ENCODE measurements around the gene LGALS16.
"Not testable (repeated sequence)": the region's sequence is repeated elsewhere in the genome, so short reads cannot be mapped to it uniquely, and the experiment has no call there.

Gene LGALS16

GRCh38 chr19:39684267-39684666, 28.6 kb downstream of the LGALS16 start:
- Histone ChIP-seq H4K20me1 (ENCODE audit: insufficient read depth, low read length) (no peaks in the 10 kb centered on the region), H3F3A (ENCODE audit: insufficient read depth, low read length) (no peaks in the 10 kb centered on the region), H3K9me2 (ENCODE audit: low read depth, low read length) (no peaks in the 10 kb centered on the region), H3K4me1 (ENCODE audit: insufficient read depth, low read length, severe bottlenecking) (no peaks in the 10 kb centered on the region), H3K9me3 (ENCODE audit: low read length) (no peaks in the 10 kb centered on the region), H3K27ac (ENCODE audit: low read depth, low read length, poor library complexity, severe bottlenecking) (no peak overlapping the region), H3K4me2 (ENCODE audit: low read length) (no peak overlapping the region), H3K9ac (ENCODE audit: low read length) (no peak overlapping the region), H3K79me2 (ENCODE audit: insufficient read depth, low read length) (no peaks in the 10 kb centered on the region), H3K27me3 (ENCODE audit: insufficient read depth, low read length) (no peaks in the 10 kb centered on the region), H3K36me3 (ENCODE audit: insufficient read depth, low read length) (no peaks in the 10 kb centered on the region), H2AFZ (ENCODE audit: low read length) (no peak overlapping the region), H3K4me3 (ENCODE audit: low read depth, low read length, poor library complexity, severe bottlenecking) (no peak overlapping the region)
- TF ChIP-seq EZH2 (IDR thresholded peaks at IDR 0.05; ENCODE audit: borderline replicate concordance, low read length) (no peak), CTCF (IDR thresholded peaks at IDR 0.05; ENCODE audit: low read length) (no peak)

- H3F3A ChIP-seq (ENCODE audit: insufficient read depth, low read length) = no peaks in the 10 kb centered on the region
- no peaks in the 10 kb centered on the region for H3K9me2 ChIP-seq (ENCODE audit: low read depth, low read length)
- H3K36me3 ChIP-seq (ENCODE audit: insufficient read depth, low read length) = no peaks in the 10 kb centered on the region
- H3K27ac ChIP-seq (ENCODE audit: low read depth, low read length, poor library complexity, severe bottlenecking) = no peak overlapping the region
- H4K20me1 ChIP-seq (ENCODE audit: insufficient read depth, low read length) = no peaks in the 10 kb centered on the region
- no peak overlapping the region for H3K9ac ChIP-seq (ENCODE audit: low read length)
- no peaks in the 10 kb centered on the region for H3K4me1 ChIP-seq (ENCODE audit: insufficient read depth, low read length, severe bottlenecking)
- no peaks in the 10 kb centered on the region for H3K9me3 ChIP-seq (ENCODE audit: low read length)
- TF ChIP-seq EZH2 (IDR thresholded peaks at IDR 0.05; ENCODE audit: borderline replicate concordance, low read length) (no peak), CTCF (IDR thresholded peaks at IDR 0.05; ENCODE audit: low read length) (no peak)
- no peak overlapping the region for H3K4me2 ChIP-seq (ENCODE audit: low read length)
- H2AFZ ChIP-seq (ENCODE audit: low read length) = no peak overlapping the region
- H3K27me3 ChIP-seq (ENCODE audit: insufficient read depth, low read length) = no peaks in the 10 kb centered on the region
- H3K79me2 ChIP-seq (ENCODE audit: insufficient read depth, low read length) = no peaks in the 10 kb centered on the region
- no peak overlapping the region for H3K4me3 ChIP-seq (ENCODE audit: low read depth, low read length, poor library complexity, severe bottlenecking)
Measured at GRCh38 chr19:39686739-39687138, 31.0 kb downstream of the LGALS16 start.

- H3K4me1 ChIP-seq (ENCODE audit: insufficient read depth, low read length, severe bottlenecking); H4K20me1 ChIP-seq (ENCODE audit: insufficient read depth, low read length); H3K4me3 ChIP-seq (ENCODE audit: low read depth, low read length, poor library complexity, severe bottlenecking); H3K79me2 ChIP-seq (ENCODE audit: insufficient read depth, low read length); H2AFZ ChIP-seq (ENCODE audit: low read length); H3K9ac ChIP-seq (ENCODE audit: low read length); H3K9me3 ChIP-seq (ENCODE audit: low read length); H3K9me2 ChIP-seq (ENCODE audit: low read depth, low read length); H3K36me3 ChIP-seq (ENCODE audit: insufficient read depth, low read length); H3F3A ChIP-seq (ENCODE audit: insufficient read depth, low read length); H3K4me2 ChIP-seq (ENCODE audit: low read length); H3K27ac ChIP-seq (ENCODE audit: low read depth, low read length, poor library complexity, severe bottlenecking); H3K27me3 ChIP-seq (ENCODE audit: insufficient read depth, low read length): not testable (repeated sequence)
Measured at GRCh38 chr19:39688637-39689036, 32.9 kb downstream of the LGALS16 start.

GRCh38 chr19:39692166-39692565, 36.5 kb downstream of the LGALS16 start:
- no peaks in the 10 kb centered on the region for H3K9me3 ChIP-seq (ENCODE audit: low read length)
- TF ChIP-seq CTCF (IDR thresholded peaks at IDR 0.05; ENCODE audit: low read length) = no peak
- no peak for TF ChIP-seq EZH2 (IDR thresholded peaks at IDR 0.05; ENCODE audit: borderline replicate concordance, low read length)
- no peak overlapping the region for H3K9ac ChIP-seq (ENCODE audit: low read length)
- H3F3A ChIP-seq (ENCODE audit: insufficient read depth, low read length) = no peaks in the 10 kb centered on the region
- H3K27ac ChIP-seq (ENCODE audit: low read depth, low read length, poor library complexity, severe bottlenecking) = no peak overlapping the region
- H3K36me3 ChIP-seq (ENCODE audit: insufficient read depth, low read length) = no peaks in the 10 kb centered on the region
- H3K4me1 ChIP-seq (ENCODE audit: insufficient read depth, low read length, severe bottlenecking) = no peaks in the 10 kb centered on the region
- H3K9me2 ChIP-seq (ENCODE audit: low read depth, low read length) = no peaks in the 10 kb centered on the region
- no peak overlapping the region for H3K4me3 ChIP-seq (ENCODE audit: low read depth, low read length, poor library complexity, severe bottlenecking)
- no peaks in the 10 kb centered on the region for H3K79me2 ChIP-seq (ENCODE audit: insufficient read depth, low read length)
- no peak overlapping the region for H2AFZ ChIP-seq (ENCODE audit: low read length)
- no peaks in the 10 kb centered on the region for H3K27me3 ChIP-seq (ENCODE audit: insufficient read depth, low read length)
- H3K4me2 ChIP-seq (ENCODE audit: low read length) = no peak overlapping the region
- H4K20me1 ChIP-seq (ENCODE audit: insufficient read depth, low read length) = no peaks in the 10 kb centered on the region

Data from OCI-LY1 (cell line).